HCT116 (cell line): ENCODE measurements around the gene EP400. TPM values are rescaled to one million over a fixed set of nuclear protein-coding genes. Genes with fewer than 3 reads are reported as not detected.

ENCODE experiments used
- ATAC-seq: fragments of 200-7000 bp; cut with Tn5 transposase; 2 replicates; pipeline ENCODE4 v1.9.1; 2020; ENCODE audit warnings: mild to moderate bottlenecking, moderate library complexity
- BruUV-seq: library from RNA; stranded (reverse); fragments of 400-500 nt; replicated peaks from 2 replicates; lab custom pipeline; 2021; lab: Mats Ljungman, UMichigan
- CTCF ChIA-PET: fragments of 300-600 bp; sonication (Branson Sonifier 250); formaldehyde crosslinking; loops from one replicate; lab custom pipeline; 2021; ENCODE audit warnings: antibody characterized with exemption; lab: Charles Lee
- POLR2A ChIA-PET: fragments of 300-600, 350-600 bp; sonication (Branson Sonifier 250); formaldehyde crosslinking; loops from one replicate; lab custom pipeline; 2021; ENCODE audit warnings: antibody characterized with exemption; lab: Charles Lee
- RAD21 ChIA-PET, 2 experiments: fragments of 300-600 bp; sonication (Branson Sonifier 250); formaldehyde crosslinking; loops; one replicate each; lab custom pipeline; 2023; ENCODE audit warnings: low total read pairs in 2 of 2; ENCODE audit not compliant: uncharacterized antibody in 2 of 2, unreplicated experiment in 2 of 2, low non-redundant PET in 1 of 2; lab: Charles Lee
- DNase-seq: peaks from one replicate; pipeline ENCODE4 v3.0.0-alpha.2; 2010; ENCODE audit warnings: low read depth, low spot score
- H2AFZ ChIP-seq: fragments of 200-600 bp; shearing (Covaris generic), sonication (generic); 2 replicates; pipeline ENCODE4 v1.6.1; 2017; ENCODE audit warnings: low read depth, mixed run types, mixed read lengths, antibody characterized with exemption, low read length; ENCODE audit not compliant: poor library complexity, severe bottlenecking
- H3K27ac ChIP-seq: 2 replicates; pipeline ENCODE4 v1.5.1; 2012; ENCODE audit warnings: low read depth, low read length
- H3K27me3 ChIP-seq: fragments of 200-600 bp; sonication (generic); 2 replicates; pipeline ENCODE4 v1.6.1; 2016; ENCODE audit warnings: mixed run types, low read length, mixed read lengths; ENCODE audit not compliant: insufficient read depth
- H3K36me3 ChIP-seq, 2 experiments: fragments of 200-500 bp in 1 of 2; fragments of 200-600 bp in 1 of 2; sonication (Bioruptor generic) in 1 of 2; sonication (generic) in 1 of 2; 2 replicates each; pipeline versions ENCODE4 v1.5.1 to v1.6.1; 2014 to 2016; ENCODE audit warnings: low read length in 2 of 2, inconsistent platforms in 1 of 2, mixed read lengths in 1 of 2, mixed run types in 1 of 2; ENCODE audit not compliant: insufficient read depth in 2 of 2, control insufficient read depth in 1 of 2
- H3K4me1 ChIP-seq, 2 experiments: fragments of 200-600 bp in 1 of 2; sonication (generic) in 1 of 2; 2 replicates each; pipeline versions ENCODE4 v1.5.1 to v1.6.1; 2012 to 2017; ENCODE audit warnings: low read length in 2 of 2, inconsistent platforms in 1 of 2, mild to moderate bottlenecking in 1 of 2, mixed read lengths in 1 of 2, mixed run types in 1 of 2, moderate library complexity in 1 of 2; ENCODE audit not compliant: insufficient read depth in 2 of 2, control insufficient read depth in 1 of 2
- H3K4me2 ChIP-seq: fragments of 200-600 bp; sonication (generic); 2 replicates; pipeline ENCODE4 v1.6.1; 2017; ENCODE audit warnings: mixed run types, low read length, mixed read lengths
- H3K4me3 ChIP-seq, 2 experiments: fragments of 200-600 bp in 1 of 2; sonication (generic) in 1 of 2; replicated peaks in 1 of 2; 2 replicates each; pipeline ENCODE4 v1.5.1; 2011 to 2016; ENCODE audit warnings: low read length in 2 of 2, control low read depth in 1 of 2, low read depth in 1 of 2, mild to moderate bottlenecking in 1 of 2, mixed read lengths in 1 of 2, mixed run types in 1 of 2
- H3K79me2 ChIP-seq: fragments of 200-600 bp; sonication (generic); 2 replicates; pipeline ENCODE4 v1.6.1; 2017; ENCODE audit warnings: mild to moderate bottlenecking, mixed run types, low read length, moderate library complexity, mixed read lengths; ENCODE audit not compliant: insufficient read depth
- H3K9ac ChIP-seq: fragments of 200-600 bp; sonication (generic); 2 replicates; pipeline ENCODE4 v1.6.1; 2016; ENCODE audit warnings: low read length, mixed read lengths
- H3K9me2 ChIP-seq: fragments of 200-600 bp; sonication (generic), shearing (Covaris generic); 2 replicates; pipeline ENCODE4 v1.6.1; 2017; ENCODE audit warnings: mixed run types, mild to moderate bottlenecking, moderate library complexity; ENCODE audit not compliant: insufficient read depth
- H3K9me3 ChIP-seq, 2 experiments: fragments of 200-500 bp in 1 of 2; fragments of 200-600 bp in 1 of 2; sonication (Bioruptor generic) in 1 of 2; sonication (generic) in 1 of 2; 2 replicates each; pipeline ENCODE4 v1.6.1; 2014 to 2017; ENCODE audit warnings: low read length in 2 of 2, mixed read lengths in 2 of 2, inconsistent platforms in 1 of 2, low read depth in 1 of 2, mild to moderate bottlenecking in 1 of 2, mixed run types in 1 of 2, moderate library complexity in 1 of 2; ENCODE audit not compliant: control insufficient read depth in 1 of 2, insufficient read depth in 1 of 2
- H4K20me1 ChIP-seq: fragments of 200-600 bp; sonication (generic), shearing (Covaris generic); 2 replicates; pipeline ENCODE4 v1.6.1; 2017; ENCODE audit warnings: mixed run types, mild to moderate bottlenecking, moderate library complexity; ENCODE audit not compliant: insufficient read depth
- FOSL1 ChIP-seq: IDR thresholded peaks from 2 replicates; pipeline ENCODE4 v1.6.1; 2012; ENCODE audit warnings: low read depth
- POLR2A ChIP-seq: IDR thresholded peaks from 2 replicates; pipeline ENCODE4 v1.7.0; 2011; ENCODE audit warnings: borderline replicate concordance; ENCODE audit not compliant: insufficient read depth, insufficient read length; ENCODE audit errors: extremely low read depth
- RAD21 ChIP-seq: IDR thresholded peaks from 2 replicates; pipeline ENCODE4 v1.6.1; 2012; ENCODE audit warnings: low read depth, mild to moderate bottlenecking
- intact Hi-C: fragments of 100-400 bp; cut with micrococcal nuclease; formaldehyde crosslinking; loops from 2 replicates; pipeline ENCODE4 v1.10.0; 2022
- total RNA-seq: library from RNA; stranded (reverse); gene quantifications from one replicate; pipeline ENCODE4 v1.2.1, GENCODE V29; 2021; ENCODE audit not compliant: unreplicated experiment

Gene EP400
- total RNA-seq, 1 experiment from 2014 or later, result 54.5 TPM

DNA sequence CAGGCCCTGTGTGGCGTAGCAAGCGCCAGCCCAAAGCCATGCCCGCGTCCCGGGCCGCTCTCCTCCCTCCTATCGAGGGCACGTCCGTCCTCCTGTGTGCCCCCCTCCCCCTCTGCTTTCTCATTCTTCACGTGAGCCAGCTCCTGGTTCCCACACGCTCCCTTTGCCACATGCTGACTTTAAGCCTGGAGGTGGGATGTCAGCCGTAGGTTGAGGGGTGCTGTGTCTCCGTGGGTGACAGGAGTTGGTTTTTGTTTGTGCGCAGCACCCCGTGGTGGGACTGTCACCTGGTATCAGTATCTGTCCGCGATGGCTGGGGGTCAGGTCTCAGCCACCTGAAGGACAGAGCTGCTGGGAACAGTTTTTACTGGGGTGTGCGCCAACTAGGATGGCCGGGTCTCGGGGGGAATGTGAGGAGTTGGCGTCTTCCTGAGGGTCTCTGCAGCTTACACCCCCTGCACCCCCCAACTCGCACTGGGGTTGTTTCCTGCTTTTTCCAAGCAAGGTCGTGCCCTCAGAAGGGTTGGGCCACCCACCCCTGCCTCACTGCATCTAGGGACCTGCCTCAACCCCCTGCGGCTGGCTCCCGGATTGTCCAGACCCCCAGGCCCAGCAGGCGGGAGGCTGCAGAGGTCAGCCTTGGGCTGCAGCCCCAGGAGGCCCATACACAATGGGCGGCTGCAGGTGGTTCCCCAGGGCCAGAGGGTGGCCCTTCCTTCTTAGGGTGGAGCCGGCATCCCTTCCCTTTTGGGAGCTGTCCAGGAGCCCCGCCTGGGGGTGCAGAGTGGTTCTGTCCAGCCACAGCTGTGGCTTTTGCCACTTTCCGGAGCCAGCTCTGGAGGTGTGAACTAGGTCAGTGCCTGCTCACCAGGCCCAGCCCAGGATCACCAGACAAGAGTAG is 48.1 kb upstream of the EP400 start:
- peaks cover 10 to 20% of the 10 kb centered on the region in 2 experiments; a peak in 3 of 4 replicates for H3K4me1 ChIP-seq
- ChIA-PET RAD21 (no interaction called here), CTCF (no interaction called here), POLR2A (no interaction called here)
- no peaks in the 10 kb centered on the region for H3K9me3 ChIP-seq
- intact Hi-C loops, result no loop called here
- peaks cover 0 to 2% of the 10 kb centered on the region in 2 experiments; a peak in 1 of 4 replicates for H3K36me3 ChIP-seq
- H3K79me2 ChIP-seq, result no peaks in the 10 kb centered on the region
- DNase-seq (no peak), ATAC-seq (peak; percentile 7; the same call in 1 of the 2 replicates)
- no TSS peak for BruUV-seq
- H3K9ac ChIP-seq, result no peak overlapping the region
- no peaks in the 10 kb centered on the region for H4K20me1 ChIP-seq
- no peak overlapping the region for H3K4me3 ChIP-seq
- TF ChIP-seq RAD21, result no peak
- no peak overlapping the region for H3K4me2 ChIP-seq
- no peak overlapping the region for H3K27ac ChIP-seq
- no peak overlapping the region for H2AFZ ChIP-seq
- H3K27me3 ChIP-seq, result no peaks in the 10 kb centered on the region
- H3K9me2 ChIP-seq, result no peaks in the 10 kb centered on the region

DNA sequence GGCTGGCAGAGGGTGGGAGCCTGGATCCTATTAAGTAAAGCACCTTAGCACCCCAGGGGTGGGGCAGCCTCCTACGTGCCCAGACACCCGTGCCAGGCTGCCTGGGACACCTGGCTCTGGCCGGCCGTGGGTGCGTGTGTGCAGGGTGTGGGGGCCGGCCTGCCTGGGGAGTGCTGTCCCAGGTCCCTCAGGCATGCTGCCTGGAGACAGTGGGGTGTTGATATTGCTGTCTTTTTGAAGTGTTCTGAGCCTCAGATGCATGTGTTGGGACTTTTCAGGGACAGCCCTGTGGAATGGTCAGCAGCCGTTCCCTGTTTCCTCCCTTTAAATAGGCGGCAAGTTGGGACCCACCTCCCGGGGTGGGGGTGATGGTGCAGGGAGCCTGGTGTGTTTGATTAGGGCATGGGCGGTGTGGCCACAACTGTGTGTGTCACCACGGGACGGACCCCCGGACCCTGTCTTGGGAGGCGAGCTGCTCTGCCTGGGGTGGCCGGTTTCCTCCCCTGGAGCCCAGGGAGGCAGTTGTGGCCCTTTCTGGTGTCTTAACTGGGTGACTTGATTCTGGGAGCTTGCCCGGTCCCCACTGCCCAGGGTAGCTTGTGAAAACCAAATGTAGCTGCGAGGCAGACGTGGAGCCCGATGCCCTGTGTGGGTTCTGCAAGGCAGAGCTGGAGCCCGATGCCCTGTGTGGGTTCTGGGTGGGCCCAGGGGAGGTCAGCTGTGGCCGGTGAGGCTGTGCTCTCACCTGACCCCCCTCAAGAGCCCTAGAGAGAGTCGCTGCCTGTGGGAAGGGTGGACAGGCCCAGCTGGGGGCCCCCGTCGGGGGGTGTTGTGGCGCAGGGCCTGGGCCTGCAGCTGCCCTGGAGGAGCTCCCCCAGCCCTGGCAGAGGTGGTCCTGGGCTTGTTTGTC is 47.2 kb upstream of the EP400 start:
- ChIA-PET RAD21 (no interaction called here), CTCF (no interaction called here)
- H3K36me3 ChIP-seq, result no peaks in the 10 kb centered on the region; a peak in 1 of 4 replicates
- H3K4me3 ChIP-seq, result no peak overlapping the region
- no peak overlapping the region; the same call in 1 of the 2 replicates for H3K27ac ChIP-seq
- ATAC-seq, result no peak
- intact Hi-C loops, result no loop called here
- H3K9me2 ChIP-seq, result no peaks in the 10 kb centered on the region
- H3K79me2 ChIP-seq, result no peaks in the 10 kb centered on the region
- H3K27me3 ChIP-seq, result no peaks in the 10 kb centered on the region
- H2AFZ ChIP-seq, result no peak overlapping the region
- DNase-seq, result no peak
- H4K20me1 ChIP-seq, result no peaks in the 10 kb centered on the region
- H3K9ac ChIP-seq, result no peak overlapping the region
- H3K4me1 ChIP-seq, result peaks cover 7 to 16% of the 10 kb centered on the region in 2 experiments; a peak in 3 of 4 replicates
- no peak for TF ChIP-seq FOSL1
- TF ChIP-seq POLR2A, result no peak
- TF ChIP-seq, all 23 proteins: peak for 0
- H3K9me3 ChIP-seq, result no peaks in the 10 kb centered on the region
- no peak overlapping the region for H3K4me2 ChIP-seq
- POLR2A ChIA-PET, result no interaction called here
- no TSS peak for BruUV-seq
